Measurements from ENCODE around the gene PTPRG. TPM values are rescaled to one million over a fixed set of nuclear protein-coding genes. Genes with fewer than 3 reads are reported as not detected.

The PTPRG gene
- total RNA-seq, 1 experiment from 2014 or later, result 0.74 TPM

DNA sequence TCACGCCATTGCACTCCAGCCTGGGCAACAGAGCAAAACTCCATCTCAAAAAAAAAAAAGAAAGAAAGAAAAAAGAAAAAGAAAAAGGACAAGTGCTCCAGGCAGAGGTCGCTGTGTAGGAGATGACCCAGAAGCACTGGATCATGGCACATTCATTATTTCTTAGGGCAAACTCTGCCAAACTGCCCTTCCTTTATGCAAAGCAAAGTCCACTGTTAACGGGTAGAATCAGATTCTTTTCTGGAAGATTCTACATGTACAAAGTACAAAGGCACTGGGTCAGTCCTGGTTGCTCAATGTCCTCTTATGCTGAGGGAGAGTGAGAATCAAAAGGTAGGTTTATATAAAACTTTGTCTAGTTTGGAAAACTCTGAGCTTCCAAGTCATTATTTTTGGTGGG is 667.1 kb downstream of the PTPRG start:
- Histone ChIP-seq H3K36me3 (ENCODE audit: control insufficient read depth, insufficient read depth, low read length) (no peaks in the 10 kb centered on the region), H3K9me3 (ENCODE audit: control insufficient read depth, insufficient read depth, low read depth, low read length) (no peaks in the 10 kb centered on the region), H3K27me3 (ENCODE audit: control insufficient read depth, insufficient read depth, low read length) (no peaks in the 10 kb centered on the region), H3K4me3 (ENCODE audit: low read depth in 2 of 2, low read length in 2 of 2) (no peak overlapping the region), H3K27ac (ENCODE audit: low read length) (no peak overlapping the region), H3K4me1 (ENCODE audit: control insufficient read depth, insufficient read depth, low read length) (no peaks in the 10 kb centered on the region)
- no peak for DNase-seq (ENCODE audit: low read depth, low spot score)
- in situ Hi-C loops (cut with HindIII; ENCODE audit: low pct_unique_long_range_greater_than_20kb, low sequenced_read_pairs), result no loop called here
- CTCF ChIA-PET, result no interaction called here
- POLR2A ChIA-PET, result interaction anchor here (0.7 kb wide), 1 partner anchor 91 kb away, joined by 5 read pairs; no protein-coding TSS in a partner anchor
- no peak for ATAC-seq
- intact Hi-C loops (cut with micrococcal nuclease; ENCODE audit: unreplicated experiment), result no loop called here
- TF ChIP-seq REST (IDR thresholded peaks at IDR 0.05; ENCODE audit: insufficient read depth in 1 of 2, low read depth in 2 of 2, low read length in 1 of 2) (no peak), CTCF (IDR thresholded peaks at IDR 0.05) (no peak), SIN3A (IDR thresholded peaks at IDR 0.05; ENCODE audit: borderline replicate concordance, insufficient read depth, low read depth, low read length) (no peak)
- BruUV-seq (replicated peaks), result no TSS peak

- TF ChIP-seq REST (IDR thresholded peaks at IDR 0.05; ENCODE audit: insufficient read depth in 1 of 2, low read depth in 2 of 2, low read length in 1 of 2), result no peak
- TF ChIP-seq POLR2AphosphoS5 (IDR thresholded peaks at IDR 0.05; ENCODE audit: low read depth, low read length), result no peak
- no peak for TF ChIP-seq TCF7L2 (IDR thresholded peaks at IDR 0.05; ENCODE audit: low read depth, low read length)
- no peak for TF ChIP-seq SIN3A (IDR thresholded peaks at IDR 0.05; ENCODE audit: borderline replicate concordance, insufficient read depth, low read depth, low read length)
- TF ChIP-seq CTCF (IDR thresholded peaks at IDR 0.05), result no peak
- no peak for ATAC-seq
- ChIA-PET POLR2A (no interaction called here), CTCF (no interaction called here)
- no peak overlapping the region for H3K4me3 ChIP-seq (ENCODE audit: low read depth in 2 of 2, low read length in 2 of 2)
- no peaks in the 10 kb centered on the region for H3K4me1 ChIP-seq (ENCODE audit: control insufficient read depth, insufficient read depth, low read length)
- DNase-seq (ENCODE audit: low read depth, low spot score), result no peak
- intact Hi-C loops (cut with micrococcal nuclease; ENCODE audit: unreplicated experiment), result no loop called here
- no TSS peak for BruUV-seq (replicated peaks)
- no peaks in the 10 kb centered on the region for H3K27me3 ChIP-seq (ENCODE audit: control insufficient read depth, insufficient read depth, low read length)
- H3K36me3 ChIP-seq (ENCODE audit: control insufficient read depth, insufficient read depth, low read length), result no peaks in the 10 kb centered on the region
- in situ Hi-C loops (cut with HindIII; ENCODE audit: low pct_unique_long_range_greater_than_20kb, low sequenced_read_pairs), result no loop called here
- H3K9me3 ChIP-seq (ENCODE audit: control insufficient read depth, insufficient read depth, low read depth, low read length), result no peaks in the 10 kb centered on the region
- H3K27ac ChIP-seq (ENCODE audit: low read length), result no peak overlapping the region
Measured at GRCh38 chr3:62229211-62229610, 667.8 kb downstream of the PTPRG start.

All from Panc1 (cell line).